ENCODE data around the gene PRKRA.

DNA sequence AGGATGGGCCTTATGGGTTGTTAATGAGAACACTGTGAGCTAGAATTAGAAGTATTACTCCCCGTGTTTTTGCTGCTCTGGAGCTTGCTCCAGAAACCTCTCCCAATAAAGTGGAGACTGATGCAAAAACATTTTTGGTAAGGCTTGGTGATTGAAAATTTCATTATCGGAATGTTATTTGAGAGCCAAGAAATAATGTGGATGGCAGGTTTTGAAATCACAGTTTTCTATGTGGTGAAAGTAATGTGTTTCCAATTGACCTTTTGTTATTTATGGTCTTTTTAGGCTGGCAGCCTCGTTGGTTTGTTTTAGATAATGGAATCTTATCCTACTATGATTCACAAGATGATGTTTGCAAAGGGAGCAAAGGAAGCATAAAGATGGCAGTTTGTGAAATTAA lies 34.4 kb upstream of the PRKRA start:
- TF ChIP-seq CTCF (IDR thresholded peaks at IDR 0.05), result no peak
- no peak for TF ChIP-seq EZH2 (IDR thresholded peaks at IDR 0.05; ENCODE audit: borderline replicate concordance, insufficient read depth, low read depth, low read length, poor library complexity, severe bottlenecking)

Measured in B cell (primary cell).